HG03439 (cell line): Measurements from ENCODE around the gene CCT8L2.
"Not testable (repeated sequence)": the region's sequence is repeated elsewhere in the genome, so short reads cannot be mapped to it uniquely, and the experiment has no call there.

Experiments used
- ATAC-seq: cut with Tn5 transposase; IDR thresholded peaks from one replicate; pipeline ENCODE4 v1.9.1; 2021; ENCODE audit warnings: mild to moderate bottlenecking, moderate library complexity; ENCODE audit not compliant: unreplicated experiment

Gene CCT8L2, protein sequence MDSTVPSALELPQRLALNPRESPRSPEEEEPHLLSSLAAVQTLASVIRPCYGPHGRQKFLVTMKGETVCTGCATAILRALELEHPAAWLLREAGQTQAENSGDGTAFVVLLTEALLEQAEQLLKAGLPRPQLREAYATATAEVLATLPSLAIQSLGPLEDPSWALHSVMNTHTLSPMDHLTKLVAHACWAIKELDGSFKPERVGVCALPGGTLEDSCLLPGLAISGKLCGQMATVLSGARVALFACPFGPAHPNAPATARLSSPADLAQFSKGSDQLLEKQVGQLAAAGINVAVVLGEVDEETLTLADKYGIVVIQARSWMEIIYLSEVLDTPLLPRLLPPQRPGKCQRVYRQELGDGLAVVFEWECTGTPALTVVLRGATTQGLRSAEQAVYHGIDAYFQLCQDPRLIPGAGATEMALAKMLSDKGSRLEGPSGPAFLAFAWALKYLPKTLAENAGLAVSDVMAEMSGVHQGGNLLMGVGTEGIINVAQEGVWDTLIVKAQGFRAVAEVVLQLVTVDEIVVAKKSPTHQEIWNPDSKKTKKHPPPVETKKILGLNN

GRCh38 chr22:16592710-16593109, at the start of gene CCT8L2:
CCT8L2 (minus strand) TSS chr22:16592810; CDS start chr22:16592550, 260 bp downstream.
- not testable (repeated sequence) for ATAC-seq

- not testable (repeated sequence) for ATAC-seq
These were observed 42.8 kb upstream of the CCT8L2 start for GRCh38 chr22:16635442-16635841.

- not testable (repeated sequence) for ATAC-seq
These were observed 41.5 kb upstream of the CCT8L2 start for GRCh38 chr22:16634092-16634491.

GRCh38 chr22:16628476-16628875, 35.9 kb upstream of the CCT8L2 start:
- ATAC-seq: not testable (repeated sequence)

DNA sequence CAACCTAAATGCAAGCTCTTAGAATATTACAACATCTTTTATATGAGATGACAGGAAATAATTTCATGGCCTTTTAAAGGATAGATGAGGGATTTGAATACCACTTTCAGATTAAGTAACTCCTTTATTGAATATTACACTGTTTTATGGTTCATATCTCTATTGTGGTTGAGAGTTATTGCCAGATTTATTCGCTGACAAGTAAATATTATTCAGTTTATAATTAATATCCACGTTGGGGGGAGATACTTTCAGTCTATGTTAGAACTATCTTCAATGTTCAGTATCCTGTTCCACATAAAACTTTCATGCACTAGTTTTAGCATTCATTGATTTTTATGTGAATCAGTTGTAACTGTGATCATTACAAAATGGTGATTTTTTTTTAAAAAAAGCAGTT, 32.4 kb upstream of the CCT8L2 start:
- not testable (repeated sequence) for ATAC-seq

DNA sequence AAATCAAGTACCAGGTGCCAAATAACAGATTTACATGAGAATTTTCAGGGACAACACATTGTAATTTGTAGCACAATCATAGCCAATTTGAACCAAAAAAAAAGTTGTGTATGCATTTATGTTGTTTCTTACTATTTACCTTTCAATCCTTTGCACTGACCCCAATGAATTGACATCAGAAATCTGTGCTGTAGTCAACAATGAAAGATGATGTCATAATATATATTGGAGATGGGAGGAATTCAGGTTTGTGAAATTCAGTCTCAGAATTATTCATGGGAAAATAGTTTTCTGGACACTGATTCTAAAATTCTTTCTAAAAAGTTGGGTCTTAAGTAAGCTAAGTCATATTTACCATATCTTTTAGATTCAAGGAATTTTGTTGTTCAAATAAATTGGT, 31.0 kb upstream of the CCT8L2 start:
- not testable (repeated sequence) for ATAC-seq

DNA sequence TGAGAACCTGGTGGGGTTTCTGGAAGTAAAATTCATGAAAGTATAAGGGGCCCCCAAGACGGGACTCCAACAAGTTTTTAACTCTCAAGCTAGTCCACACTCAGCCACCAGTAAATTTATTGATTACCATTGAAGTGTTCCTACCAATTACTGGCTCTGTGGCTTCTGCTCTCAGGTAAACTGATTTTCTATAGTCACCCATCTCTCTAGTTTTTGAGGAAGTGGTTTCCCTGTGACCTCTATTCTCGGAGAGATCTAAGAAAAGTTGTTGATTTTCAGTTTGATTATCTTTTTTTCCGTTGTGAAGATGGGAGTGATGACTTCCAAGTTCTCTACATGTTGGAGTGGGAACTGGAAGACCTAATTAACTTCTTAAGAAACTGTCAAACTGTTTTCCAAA, 24.9 kb upstream of the CCT8L2 start:
- not testable (repeated sequence) for ATAC-seq

- not testable (repeated sequence) for ATAC-seq
These were observed 23.9 kb upstream of the CCT8L2 start for GRCh38 chr22:16616390-16616938.

GRCh38 chr22:16615606-16616245, 23.1 kb upstream of the CCT8L2 start:
- ATAC-seq: not testable (repeated sequence)

DNA sequence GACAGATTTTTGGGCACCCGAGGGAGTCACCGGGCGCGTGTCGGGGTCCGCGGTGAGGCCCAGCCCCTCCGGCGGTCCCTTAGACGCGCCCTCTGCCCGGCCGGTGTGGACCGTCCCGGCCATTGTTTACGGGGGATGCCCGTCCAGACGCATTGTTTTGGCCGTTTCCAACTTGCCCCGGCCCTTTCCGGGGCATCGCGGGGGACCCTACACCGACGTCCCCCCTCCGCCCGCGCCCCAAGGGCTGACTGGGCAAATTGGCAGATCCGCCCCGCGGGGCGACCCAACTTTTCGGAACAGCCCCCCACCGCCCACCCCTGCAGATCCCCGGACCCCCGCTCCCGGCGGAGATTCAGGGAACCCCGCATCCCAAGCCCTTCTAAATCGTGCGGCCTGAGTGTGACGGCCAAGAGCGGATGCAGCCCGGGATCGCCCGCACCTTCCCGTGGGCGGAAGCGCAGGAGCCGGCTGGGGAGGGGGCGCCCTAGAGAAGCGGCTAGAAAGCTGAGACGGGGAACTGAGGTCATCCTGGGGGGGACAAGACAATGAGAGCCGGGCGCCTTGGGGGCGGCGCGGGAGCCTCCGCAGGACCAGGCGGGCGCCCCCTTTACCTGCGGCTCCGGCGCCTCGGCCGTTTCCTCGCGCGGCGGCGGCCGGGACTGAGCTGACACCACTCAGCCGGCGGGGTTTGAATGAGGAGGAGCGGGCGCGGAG, 17.1 kb upstream of the CCT8L2 start:
- no peak for ATAC-seq

GRCh38 chr22:16608931-16609330, 16.3 kb upstream of the CCT8L2 start:
- ATAC-seq: no peak

- ATAC-seq: not testable (repeated sequence)
These were observed 11.8 kb upstream of the CCT8L2 start for GRCh38 chr22:16604257-16604998.

DNA sequence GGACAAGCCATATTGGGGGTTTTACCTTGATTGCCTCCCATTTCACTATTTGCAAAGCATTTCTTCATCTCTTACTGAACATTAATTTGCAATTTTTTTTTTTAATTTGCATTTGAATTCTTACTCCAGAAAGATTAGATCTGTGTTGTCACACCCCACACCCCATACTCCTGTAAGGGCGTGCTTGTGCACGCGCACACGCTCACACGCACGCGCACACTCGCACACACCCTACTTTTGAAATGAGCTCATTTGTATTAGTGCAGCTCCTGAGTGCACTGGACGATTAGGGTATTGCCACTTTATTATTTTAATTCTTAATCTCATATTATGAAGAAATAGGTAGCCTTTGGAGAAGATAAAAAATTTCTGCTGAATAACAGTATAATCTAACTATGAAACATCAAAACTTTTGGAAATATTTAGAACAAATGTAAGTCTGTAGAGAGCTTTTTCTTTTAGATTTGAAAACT, 11.2 kb upstream of the CCT8L2 start:
- not testable (repeated sequence) for ATAC-seq

DNA sequence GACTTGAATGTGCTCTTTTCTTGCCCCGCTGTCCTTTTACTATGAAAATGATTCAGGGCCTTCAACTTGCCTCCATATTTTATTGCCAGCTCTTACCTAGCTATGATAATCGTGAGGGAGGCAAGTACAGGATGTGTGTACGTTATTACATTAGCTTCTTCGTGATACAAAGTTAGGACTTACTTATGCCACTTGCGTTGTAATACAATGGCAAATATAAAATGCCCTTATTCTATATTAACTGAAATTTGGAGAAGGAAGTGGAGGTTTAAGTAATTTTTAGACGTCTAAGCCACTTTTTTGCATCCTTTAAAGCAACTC, 10.8 kb upstream of the CCT8L2 start:
- no peak for ATAC-seq

DNA sequence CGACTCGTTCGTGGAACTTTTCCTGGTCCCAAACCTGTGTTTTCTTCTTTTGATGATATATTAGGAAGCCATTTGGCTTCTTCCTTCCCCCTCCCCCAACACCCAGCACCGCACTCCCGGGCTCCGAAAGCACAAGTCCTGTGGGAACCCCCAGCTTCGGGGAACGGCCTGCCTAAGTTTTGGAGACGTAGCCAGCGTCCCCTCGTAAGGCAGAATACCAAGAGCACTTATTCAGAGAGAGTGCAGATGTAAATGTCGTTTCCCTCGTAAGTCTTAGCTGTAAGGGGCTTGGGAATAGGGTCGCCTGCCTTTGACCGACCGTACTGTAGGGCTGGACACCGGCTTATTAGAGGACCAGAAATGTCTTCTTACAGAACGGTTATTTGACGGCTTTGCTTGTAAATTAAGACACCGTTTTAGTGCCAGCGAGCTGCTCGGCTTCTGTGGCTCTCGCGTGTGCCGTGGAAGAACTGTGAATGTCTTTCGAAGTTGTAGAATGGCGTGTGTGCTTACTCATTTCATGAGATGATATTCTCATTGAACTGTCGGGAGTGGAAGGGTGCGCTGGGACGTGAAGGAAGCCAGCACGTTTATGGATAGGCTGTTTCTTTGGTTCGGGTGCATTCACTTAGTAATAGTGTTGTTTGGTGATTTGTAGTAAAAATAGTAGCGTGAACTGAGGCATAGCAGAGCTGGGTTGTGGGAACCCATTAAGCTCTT, 10.3 kb upstream of the CCT8L2 start:
- ATAC-seq: not testable (repeated sequence)

DNA sequence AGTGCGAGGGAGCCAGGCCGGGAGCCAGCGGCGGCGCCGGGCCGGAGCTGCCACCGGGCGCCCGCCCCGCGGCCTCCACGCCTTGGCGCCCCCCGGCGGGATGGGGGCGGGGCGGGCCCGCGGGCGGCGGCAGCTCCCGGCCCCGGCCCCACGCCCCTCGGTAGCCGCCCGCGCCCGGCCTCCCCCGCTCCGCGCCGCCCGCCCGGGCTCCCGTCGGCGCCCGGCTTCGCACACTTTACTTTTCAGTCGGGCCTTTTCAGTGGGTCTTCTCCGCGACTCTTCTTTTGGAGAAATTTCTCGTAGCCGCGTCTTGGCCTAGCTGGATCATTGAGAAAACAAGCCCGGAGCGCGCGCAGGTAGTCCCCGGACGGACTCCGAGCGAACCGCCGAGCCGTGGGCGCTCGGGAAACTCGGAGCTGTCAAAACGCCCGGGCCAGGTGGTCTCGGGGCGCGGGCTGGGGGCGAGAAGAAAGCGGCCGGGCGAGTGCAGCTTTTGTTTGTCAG, 9.7 kb upstream of the CCT8L2 start:
- ATAC-seq: not testable (repeated sequence)

- no peak for ATAC-seq
These were observed 9.0 kb upstream of the CCT8L2 start for GRCh38 chr22:16601437-16602223.

- ATAC-seq: not testable (repeated sequence)
These were observed 8.2 kb upstream of the CCT8L2 start for GRCh38 chr22:16600644-16601436.
